Cerebellar nuclear complex (tissue), 1 donor: Measurements from ENCODE around the gene KRTAP20-2.

Experiments used
- DNase-seq, 2 experiments: peaks; one replicate each; lab custom pipeline; 2025; lab: John Stamatoyannopoulos, UW

The KRTAP20-2 gene

DNA sequence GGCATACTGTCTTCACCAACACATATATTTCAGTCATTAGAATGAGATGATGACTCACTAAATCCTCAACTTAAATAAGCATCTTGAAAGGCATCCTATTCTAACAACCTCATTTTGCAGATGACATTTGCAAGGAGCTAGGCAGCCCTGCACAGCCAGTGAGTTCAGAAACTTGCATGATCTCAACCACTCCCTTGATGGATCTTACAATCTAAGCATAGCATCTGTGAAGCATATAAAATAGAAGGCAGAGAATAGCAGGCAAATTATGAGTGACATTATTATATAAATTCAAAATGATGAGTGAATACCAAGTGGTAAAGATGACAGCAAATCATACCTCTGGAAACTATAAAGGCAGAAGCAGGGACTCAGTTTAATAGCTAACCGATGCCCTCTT lies 39.3 kb downstream of the KRTAP20-2 start:
- DNase-seq, result no peak

DNA sequence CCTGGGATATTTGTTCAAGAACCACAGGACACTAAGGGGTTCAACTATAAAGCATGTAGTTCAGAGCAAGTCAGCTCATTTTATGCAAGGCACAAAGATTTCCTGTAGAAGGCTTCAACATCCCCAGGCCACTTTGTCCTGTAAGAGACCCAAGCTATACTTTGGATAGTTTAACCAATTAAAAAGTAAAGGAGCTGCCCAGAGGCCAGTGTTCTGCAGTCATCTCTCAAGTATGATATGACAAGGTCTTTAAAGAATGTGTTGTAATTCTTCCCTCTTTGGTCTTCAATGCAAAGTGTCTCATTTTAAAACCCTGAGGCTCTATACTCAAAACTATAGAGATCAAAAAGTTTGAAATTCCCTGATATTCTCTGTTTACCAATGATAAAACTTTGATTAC lies 41.7 kb downstream of the KRTAP20-2 start:
- no peak for DNase-seq

DNA sequence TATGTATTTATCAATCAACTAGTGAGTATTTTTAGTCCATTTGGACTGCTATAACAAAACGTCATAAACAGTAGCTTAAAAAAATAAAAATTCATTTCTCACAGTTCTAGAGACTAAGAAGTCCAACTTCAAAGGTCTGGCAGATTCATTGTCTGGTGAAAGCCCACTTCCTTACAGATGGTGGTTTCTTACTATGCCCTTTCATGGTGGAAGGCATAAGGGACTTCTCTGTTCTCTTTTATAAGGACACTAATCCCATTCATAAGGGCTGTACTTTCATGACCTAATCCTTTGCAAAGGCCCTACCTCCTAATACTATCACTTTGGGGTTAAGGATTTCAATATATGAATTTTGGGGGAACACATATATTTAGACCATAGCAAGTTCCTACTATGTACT lies 45.6 kb downstream of the KRTAP20-2 start:
- no peak for DNase-seq

DNA sequence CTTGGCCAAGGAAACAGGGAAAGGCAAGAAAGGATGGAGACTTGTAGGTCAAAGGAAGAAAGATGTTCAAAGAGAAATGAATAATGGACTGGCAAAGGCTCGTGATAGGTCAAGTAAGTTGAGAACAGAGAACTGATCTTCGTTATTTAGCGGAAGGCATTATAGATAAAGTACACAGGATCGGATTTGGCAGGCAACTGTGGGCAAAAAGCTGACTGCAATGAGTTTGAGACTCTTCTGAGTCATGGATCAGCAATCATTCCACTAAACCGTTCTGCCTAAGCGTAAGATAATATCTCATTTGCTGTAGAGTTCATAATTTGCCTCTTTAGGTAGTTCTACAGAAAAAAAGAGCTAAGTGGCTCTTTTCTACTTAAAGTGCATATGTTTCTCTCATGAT lies 49.5 kb downstream of the KRTAP20-2 start:
- no peak for DNase-seq
